SW 1271 (cell line): ENCODE measurements around the gene SH2D4B.
"Not testable (repeated sequence)": the region's sequence is repeated elsewhere in the genome, so short reads cannot be mapped to it uniquely, and the experiment has no call there.

ENCODE experiments used
- DNase-seq, 2 experiments: peaks; one replicate each; lab custom pipeline; 2025; lab: John Stamatoyannopoulos, UW

SH2D4B gene

GRCh38 chr10:80524190-80524909 lies 13.4 kb upstream of the SH2D4B start:
- no peak for DNase-seq

- DNase-seq: no peak
Observed at GRCh38 chr10:80526218-80526617, 11.5 kb upstream of the SH2D4B start.

- no peak for DNase-seq
Observed at GRCh38 chr10:80526742-80527141, 11.0 kb upstream of the SH2D4B start.

- no peak for DNase-seq
Observed at GRCh38 chr10:80528185-80528700, 9.5 kb upstream of the SH2D4B start.

- DNase-seq: no peak
Observed at GRCh38 chr10:80528901-80529300, 8.8 kb upstream of the SH2D4B start.

- no peak for DNase-seq
Observed at GRCh38 chr10:80529604-80530003, 8.1 kb upstream of the SH2D4B start.

GRCh38 chr10:80530251-80530650 lies 7.5 kb upstream of the SH2D4B start:
- peak in 1 of 2 experiments; percentile 6 for DNase-seq

GRCh38 chr10:80530816-80531215 lies 6.9 kb upstream of the SH2D4B start:
- DNase-seq: no peak

GRCh38 chr10:80532571-80532970 lies 5.1 kb upstream of the SH2D4B start:
- no peak for DNase-seq

GRCh38 chr10:80534059-80534458 lies 3.6 kb upstream of the SH2D4B start:
- DNase-seq: not testable (repeated sequence)

- DNase-seq: not testable (repeated sequence)
Observed at GRCh38 chr10:80534646-80535045, 3.1 kb upstream of the SH2D4B start.

GRCh38 chr10:80535671-80536360 lies 1.9 kb upstream of the SH2D4B start:
- DNase-seq: peak in 1 of 2 experiments; percentile 27

GRCh38 chr10:80536361-80536835 lies 1.3 kb upstream of the SH2D4B start:
- no peak for DNase-seq

- DNase-seq: no peak
Observed at GRCh38 chr10:80537086-80537735, 491 bp upstream of the SH2D4B start.

GRCh38 chr10:80538481-80539185 lies 931 bp downstream of the SH2D4B start:
- no peak for DNase-seq

- DNase-seq: no peak
Observed at GRCh38 chr10:80539421-80540031, 1.8 kb downstream of the SH2D4B start.

- DNase-seq: no peak
Observed at GRCh38 chr10:80540136-80540535, 2.4 kb downstream of the SH2D4B start.

- no peak for DNase-seq
Observed at GRCh38 chr10:80540618-80540980, 2.9 kb downstream of the SH2D4B start.

GRCh38 chr10:80540981-80541750 lies 3.5 kb downstream of the SH2D4B start:
- DNase-seq: no peak

- DNase-seq: peak in 1 of 2 experiments; percentile 2
Observed at GRCh38 chr10:80542053-80542452, 4.4 kb downstream of the SH2D4B start.
